Osteoblast (primary cell): ENCODE data around the gene NDRG3. TPM values are rescaled to one million over a fixed set of nuclear protein-coding genes. Genes with fewer than 3 reads are reported as not detected.
A peak's percentile ranks its signal among the peaks of the same experiment; 100 is the strongest.

Source experiments
- DNase-seq: peaks from one replicate; pipeline ENCODE4 v3.0.0; 2011; ENCODE audit warnings: low spot score, mixed read lengths; ENCODE audit not compliant: insufficient read length; ENCODE audit errors: missing footprints
- H2AFZ ChIP-seq: 2 replicates; pipeline ENCODE4 v1.6.0; 2011; ENCODE audit warnings: mild to moderate bottlenecking, low read length
- H3K27ac ChIP-seq: 2 replicates; pipeline ENCODE4 v1.5.1; 2011; ENCODE audit warnings: mild to moderate bottlenecking, low read depth, low read length, moderate library complexity
- H3K27me3 ChIP-seq: 2 replicates; pipeline ENCODE4 v1.6.0; 2012; ENCODE audit warnings: mild to moderate bottlenecking, control low read depth, inconsistent platforms, low read length, moderate library complexity; ENCODE audit not compliant: insufficient read depth
- H3K36me3 ChIP-seq: 2 replicates; pipeline ENCODE4 v1.5.1; 2011; ENCODE audit warnings: mild to moderate bottlenecking, low read length, control low read depth, moderate library complexity; ENCODE audit not compliant: insufficient read depth
- H3K4me1 ChIP-seq: 2 replicates; pipeline ENCODE4 v1.5.1; 2011; ENCODE audit warnings: mild to moderate bottlenecking, low read length, control low read depth, moderate library complexity; ENCODE audit not compliant: insufficient read depth
- H3K4me2 ChIP-seq: 2 replicates; pipeline ENCODE4 v1.6.0; 2011; ENCODE audit warnings: mild to moderate bottlenecking, low read length; ENCODE audit not compliant: insufficient read depth
- H3K4me3 ChIP-seq: fragments of 200-600 bp; sonication (generic); 3 replicates; pipeline ENCODE4 v1.5.1; 2012; ENCODE audit warnings: mild to moderate bottlenecking, low read length, inconsistent platforms; ENCODE audit not compliant: insufficient read depth
- H3K79me2 ChIP-seq: 2 replicates; pipeline ENCODE4 v1.6.0; 2012; ENCODE audit warnings: mild to moderate bottlenecking, low read length, control low read depth, inconsistent platforms; ENCODE audit not compliant: insufficient read depth
- H3K9me3 ChIP-seq: 2 replicates; pipeline ENCODE4 v1.5.1; 2011; ENCODE audit warnings: low read depth, low read length, control low read depth
- H4K20me1 ChIP-seq: 2 replicates; pipeline ENCODE4 v1.6.0; 2012; ENCODE audit warnings: mild to moderate bottlenecking, low read length, control low read depth; ENCODE audit not compliant: insufficient read depth
- CTCF ChIP-seq: IDR thresholded peaks from 2 replicates; pipeline ENCODE4 v1.5.1; 2011; ENCODE audit warnings: mild to moderate bottlenecking, low read depth, low read length, moderate library complexity; ENCODE audit errors: extremely low read depth
- total RNA-seq: library from RNA; depleted of rRNA; stranded (reverse); fragments of >200 nt; gene quantifications from 2 replicates; pipeline ENCODE4 v1.2.3, GENCODE V29; 2012

The NDRG3 gene
- total RNA-seq, 1 donor, result 26.4 TPM

- no peaks in the 10 kb centered on the region for H3K9me3 ChIP-seq
- TF ChIP-seq CTCF, result no peak
- H2AFZ ChIP-seq, result peak overlapping the region; percentile 10
- no peak overlapping the region for H3K4me3 ChIP-seq
- H3K27me3 ChIP-seq, result no peaks in the 10 kb centered on the region
- peak; percentile 37 for DNase-seq
- H3K4me1 ChIP-seq, result no peaks in the 10 kb centered on the region
- peaks cover 3% of the 10 kb centered on the region for H4K20me1 ChIP-seq
- peak overlapping the region; percentile 70 for H3K4me2 ChIP-seq
- no peaks in the 10 kb centered on the region for H3K36me3 ChIP-seq
- H3K79me2 ChIP-seq, result no peaks in the 10 kb centered on the region
- peak overlapping the region; percentile 46 for H3K27ac ChIP-seq
Measured at GRCh38 chr20:36720510-36720909, 25.4 kb downstream of the NDRG3 start.

- TF ChIP-seq CTCF, result peak; percentile 35
- H3K27ac ChIP-seq, result no peak overlapping the region
- no peak for DNase-seq
Measured at GRCh38 chr20:36717657-36718056, 28.2 kb downstream of the NDRG3 start.

GRCh38 chr20:36717021-36717420 lies 28.9 kb downstream of the NDRG3 start:
- Histone ChIP-seq H2AFZ (no peak overlapping the region), H3K9me3 (no peaks in the 10 kb centered on the region), H3K4me2 (no peak overlapping the region), H3K27me3 (no peaks in the 10 kb centered on the region), H3K4me3 (no peak overlapping the region), H4K20me1 (no peaks in the 10 kb centered on the region), H3K79me2 (no peaks in the 10 kb centered on the region), H3K36me3 (no peaks in the 10 kb centered on the region), H3K4me1 (no peaks in the 10 kb centered on the region), H3K27ac (no peak overlapping the region)
- no peak for TF ChIP-seq CTCF
- DNase-seq, result no peak

More at GRCh38 chr20:36717657-36718056, 28.2 kb downstream of the NDRG3 start:
- no peak overlapping the region for H3K4me2 ChIP-seq
- H3K27me3 ChIP-seq, result no peaks in the 10 kb centered on the region
- H3K4me1 ChIP-seq, result no peaks in the 10 kb centered on the region
- no peaks in the 10 kb centered on the region for H3K79me2 ChIP-seq
- no peaks in the 10 kb centered on the region for H4K20me1 ChIP-seq
- H3K9me3 ChIP-seq, result no peaks in the 10 kb centered on the region
- H2AFZ ChIP-seq, result no peak overlapping the region
- H3K4me3 ChIP-seq, result no peak overlapping the region
- H3K36me3 ChIP-seq, result no peaks in the 10 kb centered on the region

GRCh38 chr20:36712775-36713174 lies 33.1 kb downstream of the NDRG3 start:
- Histone ChIP-seq H3K4me1 (no peaks in the 10 kb centered on the region), H3K36me3 (no peaks in the 10 kb centered on the region), H3K9me3 (no peaks in the 10 kb centered on the region), H3K79me2 (no peaks in the 10 kb centered on the region), H3K27ac (no peak overlapping the region), H3K4me2 (no peak overlapping the region), H4K20me1 (no peaks in the 10 kb centered on the region), H3K27me3 (no peaks in the 10 kb centered on the region), H3K4me3 (no peak overlapping the region), H2AFZ (no peak overlapping the region)
- DNase-seq, result no peak
- no peak for TF ChIP-seq CTCF
